Erythroblast (primary cell): ENCODE results near the gene C17orf50.

Source experiments
- GATA1 ChIP-seq: IDR thresholded peaks from 2 replicates; pipeline ENCODE4 v1.6.1; 2011; ENCODE audit warnings: low read depth, mild to moderate bottlenecking, control low read depth, low read length, moderate library complexity
- POLR2A ChIP-seq: IDR thresholded peaks from 2 replicates; pipeline ENCODE4 v1.6.1; 2011; ENCODE audit warnings: mild to moderate bottlenecking, low read length

DNA sequence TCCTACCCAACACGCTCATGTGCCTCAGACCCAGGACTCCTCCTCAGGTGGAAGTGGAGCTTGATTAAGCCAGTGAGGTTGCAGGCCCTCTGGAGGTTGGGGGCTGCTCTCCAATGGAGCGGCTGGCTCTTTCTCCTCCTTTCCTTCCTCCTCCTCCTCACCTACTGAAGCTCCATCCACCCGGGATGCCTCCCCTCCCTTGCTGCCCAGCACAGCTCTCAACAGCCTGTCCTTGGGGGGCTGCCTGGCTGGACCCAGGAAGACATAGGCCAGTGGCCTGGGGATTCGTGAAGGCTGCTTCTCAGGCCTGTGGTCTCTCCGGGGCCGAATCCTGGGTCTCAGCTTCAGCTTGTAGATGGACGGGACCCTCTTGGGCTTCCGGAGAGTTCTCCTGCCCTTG, 15.9 kb upstream of the C17orf50 start:
- no peak for TF ChIP-seq POLR2A
- no peak for TF ChIP-seq GATA1
